ENCODE measurements around the gene DOCK1.
"Not testable (repeated sequence)": the region's sequence is repeated elsewhere in the genome, so short reads cannot be mapped to it uniquely, and the experiment has no call there.

Gene DOCK1

GRCh38 chr10:127296696-127297095, 391.5 kb downstream of the DOCK1 start:
- no peaks in the 10 kb centered on the region for H3K9me3 Mint-ChIP-seq
- H3K4me1 Mint-ChIP-seq: peaks cover 54% of the 10 kb centered on the region
- DNase-seq: no peak
- H3K4me3 Mint-ChIP-seq: no peak overlapping the region
- H3K27ac Mint-ChIP-seq: peak overlapping the region; percentile 28
- peaks cover 4% of the 10 kb centered on the region for H3K27me3 Mint-ChIP-seq (ENCODE audit: low read depth, poor library complexity)
- no peak for TF ChIP-seq CTCF (IDR thresholded peaks at IDR 0.05)
- no peaks in the 10 kb centered on the region for H3K36me3 Mint-ChIP-seq (ENCODE audit: low read depth)

GRCh38 chr10:127298381-127298780, 393.2 kb downstream of the DOCK1 start:
- Mint-ChIP-seq H3K4me1 (peaks cover 55% of the 10 kb centered on the region), H3K27me3 (ENCODE audit: low read depth, poor library complexity) (no peaks in the 10 kb centered on the region), H3K9me3 (no peaks in the 10 kb centered on the region), H3K36me3 (ENCODE audit: low read depth) (no peaks in the 10 kb centered on the region), H3K4me3 (no peak overlapping the region), H3K27ac (peak overlapping the region; percentile 43)
- DNase-seq: no peak
- no peak for TF ChIP-seq CTCF (IDR thresholded peaks at IDR 0.05)

GRCh38 chr10:127299192-127299591, 394.0 kb downstream of the DOCK1 start:
- peaks cover 55% of the 10 kb centered on the region for H3K4me1 Mint-ChIP-seq
- DNase-seq; H3K4me3 Mint-ChIP-seq; H3K27ac Mint-ChIP-seq; H3K9me3 Mint-ChIP-seq; H3K36me3 Mint-ChIP-seq (ENCODE audit: low read depth); H3K27me3 Mint-ChIP-seq (ENCODE audit: low read depth, poor library complexity): not testable (repeated sequence)

GRCh38 chr10:127299956-127300689, 394.9 kb downstream of the DOCK1 start:
- Mint-ChIP-seq H3K27ac (peak overlapping the region; percentile 33), H3K4me1 (peaks cover 55% of the 10 kb centered on the region), H3K36me3 (ENCODE audit: low read depth) (no peaks in the 10 kb centered on the region), H3K27me3 (ENCODE audit: low read depth, poor library complexity) (no peaks in the 10 kb centered on the region), H3K4me3 (no peak overlapping the region), H3K9me3 (no peaks in the 10 kb centered on the region)
- no peak for TF ChIP-seq CTCF (IDR thresholded peaks at IDR 0.05)
- DNase-seq: no peak

GRCh38 chr10:127300868-127301321, 395.7 kb downstream of the DOCK1 start:
- no peaks in the 10 kb centered on the region for H3K27me3 Mint-ChIP-seq (ENCODE audit: low read depth, poor library complexity)
- H3K9me3 Mint-ChIP-seq: no peaks in the 10 kb centered on the region
- H3K4me1 Mint-ChIP-seq: peaks cover 61% of the 10 kb centered on the region
- TF ChIP-seq CTCF (IDR thresholded peaks at IDR 0.05): no peak
- DNase-seq: no peak
- H3K36me3 Mint-ChIP-seq (ENCODE audit: low read depth): no peaks in the 10 kb centered on the region
- peak overlapping the region; percentile 85 for H3K27ac Mint-ChIP-seq
- H3K4me3 Mint-ChIP-seq: no peak overlapping the region

- no peaks in the 10 kb centered on the region for H3K27me3 Mint-ChIP-seq (ENCODE audit: low read depth, poor library complexity)
- H3K9me3 Mint-ChIP-seq: no peaks in the 10 kb centered on the region
- no peak for TF ChIP-seq CTCF (IDR thresholded peaks at IDR 0.05)
- no peak for DNase-seq
- H3K27ac Mint-ChIP-seq: no peak overlapping the region
- H3K36me3 Mint-ChIP-seq (ENCODE audit: low read depth): no peaks in the 10 kb centered on the region
- peaks cover 50% of the 10 kb centered on the region for H3K4me1 Mint-ChIP-seq
- no peak overlapping the region for H3K4me3 Mint-ChIP-seq
Observed at GRCh38 chr10:127302343-127302742, 397.1 kb downstream of the DOCK1 start.

All from nephron progenitor cell (in vitro differentiated cells).